UCSD-AML1 (cell line): ENCODE results near the gene TMC6.
"Not testable (repeated sequence)": the region's sequence is repeated elsewhere in the genome, so short reads cannot be mapped to it uniquely, and the experiment has no call there.

Experiments
- DNase-seq: peaks from one replicate; lab custom pipeline; 2025; ENCODE audit not compliant: unreplicated experiment; lab: John Stamatoyannopoulos, UW

Gene TMC6

GRCh38 chr17:78082355-78082872 lies 46.1 kb downstream of the TMC6 start:
- not testable (repeated sequence) for DNase-seq

GRCh38 chr17:78081551-78081950 lies 47.0 kb downstream of the TMC6 start:
- DNase-seq = no peak

DNA sequence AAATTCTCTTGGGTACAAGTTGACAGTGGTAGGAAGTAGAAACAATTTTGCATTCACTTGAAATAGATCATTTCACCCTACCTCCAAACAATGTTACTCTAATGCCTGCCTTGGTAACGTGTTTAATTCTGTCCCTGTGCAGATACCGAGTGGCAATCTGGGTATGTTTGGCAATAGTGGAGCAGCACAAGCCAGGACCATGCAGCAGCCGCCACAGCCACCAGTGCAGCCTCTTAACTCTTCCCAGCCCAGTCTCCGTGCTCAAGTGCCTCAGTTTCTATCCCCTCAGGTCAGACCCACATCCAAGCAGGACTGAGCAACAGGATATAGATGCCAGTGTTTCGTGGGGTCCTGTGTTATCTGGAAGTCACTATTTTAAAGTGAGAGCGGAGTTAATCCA lies 49.3 kb downstream of the TMC6 start:
- DNase-seq = no peak

GRCh38 chr17:78075545-78075944 lies 53.0 kb downstream of the TMC6 start:
- no peak for DNase-seq

DNA sequence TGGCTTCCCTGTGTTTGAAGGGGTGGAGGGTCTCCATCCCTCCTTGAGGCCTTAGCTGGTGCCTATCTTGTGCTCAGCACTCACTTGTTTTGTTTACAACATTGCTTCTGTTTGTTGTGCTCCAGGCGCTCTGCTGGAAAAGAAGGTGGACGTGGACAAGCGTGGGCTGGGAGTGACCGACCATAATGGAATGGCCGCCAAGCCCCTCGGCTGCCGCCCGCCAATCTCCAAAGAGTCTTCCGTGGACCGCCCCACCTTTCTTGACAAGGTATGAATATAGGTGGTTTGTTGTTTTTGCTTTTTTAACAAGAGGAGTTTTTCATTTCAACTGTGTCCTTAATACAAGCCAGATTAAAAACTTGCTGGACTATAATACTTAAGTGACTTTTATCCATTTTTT lies 53.5 kb downstream of the TMC6 start:
- DNase-seq = no peak

GRCh38 chr17:78072961-78073360 lies 55.6 kb downstream of the TMC6 start:
- no peak for DNase-seq

GRCh38 chr17:78069695-78070094 lies 58.9 kb downstream of the TMC6 start:
- no peak for DNase-seq

GRCh38 chr17:78066976-78067375 lies 61.6 kb downstream of the TMC6 start:
- not testable (repeated sequence) for DNase-seq

GRCh38 chr17:78064708-78065107 lies 63.8 kb downstream of the TMC6 start:
- no peak for DNase-seq

GRCh38 chr17:78063489-78063888 lies 65.1 kb downstream of the TMC6 start:
- DNase-seq = no peak

GRCh38 chr17:78062596-78062995 lies 66.0 kb downstream of the TMC6 start:
- DNase-seq = no peak
